Measurements from ENCODE around the gene GABARAPL2.

- TF ChIP-seq, protein P1, sequence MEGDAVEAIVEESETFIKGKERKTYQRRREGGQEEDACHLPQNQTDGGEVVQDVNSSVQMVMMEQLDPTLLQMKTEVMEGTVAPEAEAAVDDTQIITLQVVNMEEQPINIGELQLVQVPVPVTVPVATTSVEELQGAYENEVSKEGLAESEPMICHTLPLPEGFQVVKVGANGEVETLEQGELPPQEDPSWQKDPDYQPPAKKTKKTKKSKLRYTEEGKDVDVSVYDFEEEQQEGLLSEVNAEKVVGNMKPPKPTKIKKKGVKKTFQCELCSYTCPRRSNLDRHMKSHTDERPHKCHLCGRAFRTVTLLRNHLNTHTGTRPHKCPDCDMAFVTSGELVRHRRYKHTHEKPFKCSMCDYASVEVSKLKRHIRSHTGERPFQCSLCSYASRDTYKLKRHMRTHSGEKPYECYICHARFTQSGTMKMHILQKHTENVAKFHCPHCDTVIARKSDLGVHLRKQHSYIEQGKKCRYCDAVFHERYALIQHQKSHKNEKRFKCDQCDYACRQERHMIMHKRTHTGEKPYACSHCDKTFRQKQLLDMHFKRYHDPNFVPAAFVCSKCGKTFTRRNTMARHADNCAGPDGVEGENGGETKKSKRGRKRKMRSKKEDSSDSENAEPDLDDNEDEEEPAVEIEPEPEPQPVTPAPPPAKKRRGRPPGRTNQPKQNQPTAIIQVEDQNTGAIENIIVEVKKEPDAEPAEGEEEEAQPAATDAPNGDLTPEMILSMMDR (IDR thresholded peaks at IDR 0.05) = no peak
- TF ChIP-seq POLR2A (IDR thresholded peaks at IDR 0.05) = no peak
These were observed 48.1 kb downstream of the GABARAPL2 start for GRCh38 chr16:75614066-75614897.

All from stomach (tissue), 4 donors.